ENCODE measurements around the gene KDM3A.

- TF ChIP-seq, protein P1, sequence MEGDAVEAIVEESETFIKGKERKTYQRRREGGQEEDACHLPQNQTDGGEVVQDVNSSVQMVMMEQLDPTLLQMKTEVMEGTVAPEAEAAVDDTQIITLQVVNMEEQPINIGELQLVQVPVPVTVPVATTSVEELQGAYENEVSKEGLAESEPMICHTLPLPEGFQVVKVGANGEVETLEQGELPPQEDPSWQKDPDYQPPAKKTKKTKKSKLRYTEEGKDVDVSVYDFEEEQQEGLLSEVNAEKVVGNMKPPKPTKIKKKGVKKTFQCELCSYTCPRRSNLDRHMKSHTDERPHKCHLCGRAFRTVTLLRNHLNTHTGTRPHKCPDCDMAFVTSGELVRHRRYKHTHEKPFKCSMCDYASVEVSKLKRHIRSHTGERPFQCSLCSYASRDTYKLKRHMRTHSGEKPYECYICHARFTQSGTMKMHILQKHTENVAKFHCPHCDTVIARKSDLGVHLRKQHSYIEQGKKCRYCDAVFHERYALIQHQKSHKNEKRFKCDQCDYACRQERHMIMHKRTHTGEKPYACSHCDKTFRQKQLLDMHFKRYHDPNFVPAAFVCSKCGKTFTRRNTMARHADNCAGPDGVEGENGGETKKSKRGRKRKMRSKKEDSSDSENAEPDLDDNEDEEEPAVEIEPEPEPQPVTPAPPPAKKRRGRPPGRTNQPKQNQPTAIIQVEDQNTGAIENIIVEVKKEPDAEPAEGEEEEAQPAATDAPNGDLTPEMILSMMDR (IDR thresholded peaks at IDR 0.05), result no peak
- no peak for TF ChIP-seq POLR2A (IDR thresholded peaks at IDR 0.05)
Observed at GRCh38 chr2:86519349-86519748, 78.2 kb downstream of the KDM3A start.
